ENCODE results near the gene FUT6. TPM values are rescaled to one million over a fixed set of nuclear protein-coding genes. Genes with fewer than 3 reads are reported as not detected.
"Not testable (repeated sequence)": the region's sequence is repeated elsewhere in the genome, so short reads cannot be mapped to it uniquely, and the experiment has no call there.

FUT6 gene
- total RNA-seq, 1 experiment from 2014 or later: not detected

- DNase-seq (ENCODE audit: low spot score): no peak
- Histone ChIP-seq H3K36me3 (ENCODE audit: insufficient read depth, low read length, poor library complexity, severe bottlenecking) (peaks cover 43% of the 10 kb centered on the region), H3K9me3 (ENCODE audit: low read depth, low read length, poor library complexity, severe bottlenecking) (no peaks in the 10 kb centered on the region), H3K4me3 (ENCODE audit: low read depth, low read length, poor library complexity, severe bottlenecking) (no peak within 1 kb of the TSS), H3K27ac (ENCODE audit: low read depth, low read length, poor library complexity, severe bottlenecking) (no peak within 1 kb of the TSS), H3K27me3 (replicated peaks; ENCODE audit: insufficient read depth, low read depth, low read length, poor library complexity) (no peaks in the 10 kb centered on the region), H3K4me1 (ENCODE audit: insufficient read depth, low read length, poor library complexity, severe bottlenecking) (peaks cover under 1% of the 10 kb centered on the region)
- intact Hi-C loops (cut with micrococcal nuclease; ENCODE audit: unreplicated experiment): no loop called here
- TF ChIP-seq CTCF (conservative IDR thresholded peaks at IDR 0.05; ENCODE audit: low read depth, low read length) (no peak), EZH2 (IDR thresholded peaks at IDR 0.05; ENCODE audit: borderline replicate concordance, low read depth, low read length, poor library complexity, severe bottlenecking) (no peak)
- BruUV-seq (replicated peaks): no TSS peak
- ChIA-PET CTCF (no interaction called here), POLR2A (ENCODE audit: low non-redundant PET) (no interaction called here)
Measured at GRCh38 chr19:5784581-5785147, 54.8 kb downstream of the FUT6 start, which contains the start of gene PRR22. PRR22 (minus strand) TSS chr19:5784746; CDS start chr19:5784660, 86 bp downstream.

DNA sequence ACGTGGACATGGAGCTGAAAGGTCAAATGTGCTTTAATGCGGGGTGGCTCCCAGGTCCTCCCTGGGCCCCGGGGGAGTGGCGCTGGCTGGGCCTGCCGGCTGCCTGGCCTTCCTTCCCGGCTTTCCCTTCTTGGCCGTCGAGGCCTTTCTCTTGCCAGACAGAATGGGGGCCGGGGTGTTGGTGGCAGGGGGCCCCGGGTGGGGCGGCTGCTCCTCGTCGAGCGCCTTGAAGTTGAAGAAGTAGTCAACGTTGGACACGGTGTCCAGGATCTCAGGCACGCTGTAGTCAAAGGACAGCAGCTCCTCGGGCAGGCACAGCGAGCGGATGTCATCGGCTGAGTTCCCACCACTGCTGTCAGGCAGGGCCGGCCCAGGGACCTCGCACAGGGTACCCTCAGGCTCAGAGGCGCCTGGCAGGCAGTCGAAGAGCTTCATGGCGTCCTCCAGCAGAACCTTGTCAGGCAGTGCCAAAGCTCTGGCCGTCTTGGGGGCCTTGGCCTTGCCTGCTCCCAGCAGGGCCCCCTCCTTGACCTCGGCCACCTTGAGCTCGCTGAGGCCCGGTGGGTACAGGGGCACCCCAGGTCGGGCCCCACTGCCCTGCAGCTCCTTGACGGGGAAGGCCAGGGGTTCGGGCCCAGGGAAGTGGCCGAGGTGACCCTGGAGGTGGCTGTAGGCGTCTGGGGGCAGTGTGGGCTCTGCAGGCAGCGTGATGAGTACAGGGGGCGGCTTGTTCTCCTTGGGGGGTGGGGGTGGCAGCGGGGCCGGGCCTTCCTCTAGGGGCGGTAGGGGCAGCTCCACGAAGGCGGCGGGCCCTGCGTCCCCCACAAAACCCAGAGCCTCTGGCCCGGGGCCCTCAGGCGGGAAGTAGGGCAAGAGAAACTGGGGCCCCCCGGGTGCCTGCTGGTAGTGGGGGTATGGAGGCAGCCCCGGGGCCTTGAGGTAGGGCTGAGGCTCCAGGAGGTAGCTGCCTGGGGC is 56.3 kb downstream of the FUT6 start:
- Histone ChIP-seq H3K27ac (ENCODE audit: low read depth, low read length, poor library complexity, severe bottlenecking) (no peak overlapping the region), H3K4me3 (ENCODE audit: low read depth, low read length, poor library complexity, severe bottlenecking) (no peak overlapping the region), H3K9me3 (ENCODE audit: low read depth, low read length, poor library complexity, severe bottlenecking) (no peaks in the 10 kb centered on the region), H3K36me3 (ENCODE audit: insufficient read depth, low read length, poor library complexity, severe bottlenecking) (peaks cover 29% of the 10 kb centered on the region), H3K4me1 (ENCODE audit: insufficient read depth, low read length, poor library complexity, severe bottlenecking) (no peaks in the 10 kb centered on the region), H3K27me3 (replicated peaks; ENCODE audit: insufficient read depth, low read depth, low read length, poor library complexity) (no peaks in the 10 kb centered on the region)
- CTCF ChIA-PET: interaction anchor here (0.7 kb wide), 1 partner anchor 62 kb away, joined by 3 read pairs; no protein-coding TSS in a partner anchor
- BruUV-seq (replicated peaks): no TSS peak
- no peak for DNase-seq (ENCODE audit: low spot score)
- POLR2A ChIA-PET (ENCODE audit: low non-redundant PET): no interaction called here
- no peak for TF ChIP-seq CTCF (conservative IDR thresholded peaks at IDR 0.05; ENCODE audit: low read depth, low read length)
- TF ChIP-seq EZH2 (IDR thresholded peaks at IDR 0.05; ENCODE audit: borderline replicate concordance, low read depth, low read length, poor library complexity, severe bottlenecking): no peak
- intact Hi-C loops (cut with micrococcal nuclease; ENCODE audit: unreplicated experiment): no loop called here

DNA sequence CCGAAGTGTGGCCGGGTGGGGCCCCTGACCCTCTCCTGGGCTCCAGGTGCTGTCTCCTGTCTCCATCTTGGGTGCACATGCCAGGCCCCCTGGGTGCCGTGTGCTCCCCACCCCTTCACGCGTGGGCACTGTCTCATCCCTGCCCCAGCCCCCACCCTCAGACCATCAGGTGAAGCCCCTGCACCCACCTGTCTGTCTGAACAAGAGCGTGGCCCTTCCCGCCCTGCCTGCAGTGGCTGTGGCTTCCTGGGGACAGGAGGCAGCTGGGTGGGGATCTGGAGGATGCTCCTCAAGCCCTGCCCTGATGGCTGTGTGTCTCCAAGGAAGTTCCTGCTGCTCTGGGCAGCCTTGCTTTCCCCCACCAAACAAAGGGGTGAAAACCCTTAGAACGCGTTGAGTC is 57.2 kb downstream of the FUT6 start:
- Histone ChIP-seq H3K27me3 (replicated peaks; ENCODE audit: insufficient read depth, low read depth, low read length, poor library complexity) (no peaks in the 10 kb centered on the region), H3K9me3 (ENCODE audit: low read depth, low read length, poor library complexity, severe bottlenecking) (no peaks in the 10 kb centered on the region), H3K4me1 (ENCODE audit: insufficient read depth, low read length, poor library complexity, severe bottlenecking) (no peaks in the 10 kb centered on the region), H3K36me3 (ENCODE audit: insufficient read depth, low read length, poor library complexity, severe bottlenecking) (peaks cover 20% of the 10 kb centered on the region), H3K27ac (ENCODE audit: low read depth, low read length, poor library complexity, severe bottlenecking) (no peak overlapping the region), H3K4me3 (ENCODE audit: low read depth, low read length, poor library complexity, severe bottlenecking) (no peak overlapping the region)
- ChIA-PET POLR2A (ENCODE audit: low non-redundant PET) (no interaction called here), CTCF (interaction anchor here (0.7 kb wide), 1 partner anchor 61 kb away, joined by 3 read pairs; no protein-coding TSS in a partner anchor)
- no TSS peak for BruUV-seq (replicated peaks)
- DNase-seq (ENCODE audit: low spot score): no peak
- intact Hi-C loops (cut with micrococcal nuclease; ENCODE audit: unreplicated experiment): no loop called here
- TF ChIP-seq EZH2 (IDR thresholded peaks at IDR 0.05; ENCODE audit: borderline replicate concordance, low read depth, low read length, poor library complexity, severe bottlenecking): no peak

DNA sequence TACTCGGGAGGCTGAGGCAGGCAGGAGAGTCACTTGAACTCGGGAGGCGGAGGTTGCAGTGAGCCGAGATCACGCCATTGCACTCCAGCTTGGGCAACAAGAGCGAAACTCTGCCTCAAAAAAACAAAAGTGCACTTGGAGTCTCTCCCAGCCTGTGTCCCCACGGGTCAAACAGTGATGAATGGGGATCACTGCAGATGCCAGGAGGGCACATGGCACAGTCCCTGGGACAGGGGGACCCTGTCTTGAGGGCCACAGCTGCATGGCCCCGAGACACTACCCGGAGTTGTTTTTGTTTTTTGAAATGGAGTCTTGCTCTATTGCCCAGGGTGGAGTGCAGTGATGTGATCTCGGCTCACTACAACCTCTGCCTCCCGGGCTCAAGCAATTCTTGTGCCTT is 58.6 kb downstream of the FUT6 start:
- CTCF ChIA-PET: not testable (repeated sequence)

More for the DNA sequence above, 58.6 kb downstream of the FUT6 start:
- H3K9me3 ChIP-seq (ENCODE audit: low read depth, low read length, poor library complexity, severe bottlenecking); H3K27ac ChIP-seq (ENCODE audit: low read depth, low read length, poor library complexity, severe bottlenecking); H3K27me3 ChIP-seq (replicated peaks; ENCODE audit: insufficient read depth, low read depth, low read length, poor library complexity); H3K4me3 ChIP-seq (ENCODE audit: low read depth, low read length, poor library complexity, severe bottlenecking); BruUV-seq (replicated peaks); H3K36me3 ChIP-seq (ENCODE audit: insufficient read depth, low read length, poor library complexity, severe bottlenecking); DNase-seq (ENCODE audit: low spot score); POLR2A ChIA-PET (ENCODE audit: low non-redundant PET); H3K4me1 ChIP-seq (ENCODE audit: insufficient read depth, low read length, poor library complexity, severe bottlenecking); intact Hi-C loops (cut with micrococcal nuclease; ENCODE audit: unreplicated experiment): not testable (repeated sequence)

All from A673 (cell line).